Measurements from ENCODE around the gene HAND1.

The HAND1 gene

GRCh38 chr5:154478224-154478565 lies at the start of gene HAND1:
Gene HAND1 (minus strand): TSS chr5:154478227. CDS start chr5:154478008, 219 bp downstream.
- no peak within 1 kb of the TSS for H3K4me3 ChIP-seq (ENCODE audit: low read depth, low read length)
- no peak for DNase-seq (ENCODE audit: low read depth)

GRCh38 chr5:154526231-154527226 lies 48.5 kb upstream of the HAND1 start:
- TF ChIP-seq, protein P1, sequence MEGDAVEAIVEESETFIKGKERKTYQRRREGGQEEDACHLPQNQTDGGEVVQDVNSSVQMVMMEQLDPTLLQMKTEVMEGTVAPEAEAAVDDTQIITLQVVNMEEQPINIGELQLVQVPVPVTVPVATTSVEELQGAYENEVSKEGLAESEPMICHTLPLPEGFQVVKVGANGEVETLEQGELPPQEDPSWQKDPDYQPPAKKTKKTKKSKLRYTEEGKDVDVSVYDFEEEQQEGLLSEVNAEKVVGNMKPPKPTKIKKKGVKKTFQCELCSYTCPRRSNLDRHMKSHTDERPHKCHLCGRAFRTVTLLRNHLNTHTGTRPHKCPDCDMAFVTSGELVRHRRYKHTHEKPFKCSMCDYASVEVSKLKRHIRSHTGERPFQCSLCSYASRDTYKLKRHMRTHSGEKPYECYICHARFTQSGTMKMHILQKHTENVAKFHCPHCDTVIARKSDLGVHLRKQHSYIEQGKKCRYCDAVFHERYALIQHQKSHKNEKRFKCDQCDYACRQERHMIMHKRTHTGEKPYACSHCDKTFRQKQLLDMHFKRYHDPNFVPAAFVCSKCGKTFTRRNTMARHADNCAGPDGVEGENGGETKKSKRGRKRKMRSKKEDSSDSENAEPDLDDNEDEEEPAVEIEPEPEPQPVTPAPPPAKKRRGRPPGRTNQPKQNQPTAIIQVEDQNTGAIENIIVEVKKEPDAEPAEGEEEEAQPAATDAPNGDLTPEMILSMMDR (IDR thresholded peaks at IDR 0.05; ENCODE audit: insufficient read depth, low read depth, low read length, missing control alignments), result no peak
- H3K4me3 ChIP-seq (ENCODE audit: low read depth, low read length), result no peak overlapping the region
- no peak for DNase-seq (ENCODE audit: low read depth)

More at GRCh38 chr5:154478224-154478565, at the start of gene HAND1:
- TF ChIP-seq, protein P1 (IDR thresholded peaks at IDR 0.05; ENCODE audit: insufficient read depth, low read depth, low read length, missing control alignments), result no peak

DNA sequence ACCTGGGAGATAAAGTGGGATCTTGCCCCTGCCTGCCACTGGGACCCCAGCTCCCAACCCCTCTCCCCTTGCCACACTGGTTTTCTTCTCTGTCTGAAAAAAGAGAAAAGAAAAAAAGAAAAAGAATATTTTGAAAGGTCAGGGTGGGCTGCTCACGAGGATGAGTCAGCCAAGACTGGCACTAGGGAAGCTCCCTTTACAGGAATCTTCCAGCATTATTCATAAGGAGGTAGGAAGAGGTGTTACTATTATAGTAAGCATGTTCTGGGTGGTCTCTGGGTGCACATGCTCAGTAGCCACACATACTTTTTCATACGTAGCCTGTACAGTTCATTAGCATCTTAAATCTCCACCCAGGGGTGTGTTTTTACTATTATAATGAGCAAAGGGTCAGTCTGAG lies 46.8 kb upstream of the HAND1 start:
- no peak for DNase-seq (ENCODE audit: low read depth)
- TF ChIP-seq, protein P1 (IDR thresholded peaks at IDR 0.05; ENCODE audit: insufficient read depth, low read depth, low read length, missing control alignments), result no peak
- H3K4me3 ChIP-seq (ENCODE audit: low read depth, low read length), result no peak overlapping the region

DNA sequence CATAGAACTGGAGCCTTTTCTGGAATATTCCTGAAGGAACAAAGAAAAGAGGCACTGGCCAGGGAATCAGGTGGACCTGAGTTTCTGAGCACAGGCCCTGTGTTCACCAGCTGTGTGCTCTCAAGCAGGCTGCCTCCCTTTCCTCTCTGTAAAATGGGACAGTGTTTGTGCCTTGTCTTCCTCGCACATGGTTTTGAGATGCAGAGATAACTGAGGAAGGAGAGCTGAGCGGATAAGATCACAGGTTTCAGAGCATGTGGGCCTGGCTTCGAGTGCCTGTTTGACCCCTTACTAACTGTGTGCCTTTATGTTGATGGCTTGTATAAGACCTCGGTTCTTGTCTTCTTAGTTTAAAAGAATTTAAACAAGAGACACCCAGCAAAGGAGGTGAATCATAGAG lies 46.2 kb upstream of the HAND1 start:
- no peak overlapping the region for H3K4me3 ChIP-seq (ENCODE audit: low read depth, low read length)
- TF ChIP-seq, protein P1 (IDR thresholded peaks at IDR 0.05; ENCODE audit: insufficient read depth, low read depth, low read length, missing control alignments), result no peak
- DNase-seq (ENCODE audit: low read depth), result no peak

DNA sequence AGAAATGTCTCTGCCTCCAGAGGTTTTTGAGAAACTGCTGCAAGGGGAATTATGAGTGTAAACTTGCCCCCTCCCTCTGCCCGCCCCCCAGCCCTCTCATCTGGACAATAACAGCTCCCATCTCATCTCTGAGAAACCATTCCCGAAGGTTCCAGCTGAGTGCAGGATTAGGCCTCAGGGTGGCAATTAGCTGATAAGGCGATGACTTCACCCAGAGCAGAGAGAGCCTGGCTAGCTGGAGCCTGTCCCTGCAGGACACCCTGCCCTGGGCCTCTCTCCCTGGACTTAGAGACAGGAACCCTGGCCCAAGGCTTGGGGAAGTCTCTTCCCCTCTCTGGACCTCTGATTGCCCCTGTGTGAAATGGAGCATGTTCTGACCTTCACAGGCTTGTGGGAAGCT lies 45.7 kb upstream of the HAND1 start:
- TF ChIP-seq, protein P1 (IDR thresholded peaks at IDR 0.05; ENCODE audit: insufficient read depth, low read depth, low read length, missing control alignments), result no peak
- DNase-seq (ENCODE audit: low read depth), result no peak
- no peak overlapping the region for H3K4me3 ChIP-seq (ENCODE audit: low read depth, low read length)

GRCh38 chr5:154523104-154523503 lies 45.1 kb upstream of the HAND1 start:
- H3K4me3 ChIP-seq (ENCODE audit: low read depth, low read length), result no peak overlapping the region
- no peak for DNase-seq (ENCODE audit: low read depth)

More at GRCh38 chr5:154523104-154523503, 45.1 kb upstream of the HAND1 start:
- TF ChIP-seq, protein P1 (IDR thresholded peaks at IDR 0.05; ENCODE audit: insufficient read depth, low read depth, low read length, missing control alignments), result no peak

All from GM12865 (cell line).